ENCODE results near the gene ERC2.
"Not testable (repeated sequence)": the region's sequence is repeated elsewhere in the genome, so short reads cannot be mapped to it uniquely, and the experiment has no call there.

Gene ERC2

DNA sequence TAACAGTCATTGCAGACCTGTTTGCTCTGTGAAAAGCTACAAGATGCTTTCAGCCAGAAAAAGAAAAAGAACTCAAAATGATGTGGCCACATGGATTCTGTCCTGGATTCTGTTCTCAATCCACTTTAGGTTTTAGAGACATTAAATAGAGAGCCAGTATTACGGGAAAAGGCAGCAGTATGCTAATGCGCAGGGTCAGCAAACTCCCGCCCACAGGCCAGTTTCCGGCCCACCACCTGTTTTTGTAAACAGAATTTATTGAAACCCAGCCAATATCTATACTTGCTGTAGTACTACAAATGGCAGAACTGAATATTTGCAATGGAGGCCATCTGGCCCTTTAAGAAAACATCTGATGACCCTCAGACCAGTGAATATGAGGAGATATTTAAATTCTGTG, 416.1 kb downstream of the ERC2 start:
- no peaks in the 10 kb centered on the region for H3K27me3 Mint-ChIP-seq
- H3K4me3 Mint-ChIP-seq: no peak overlapping the region
- H3K36me3 Mint-ChIP-seq (ENCODE audit: low read depth): no peaks in the 10 kb centered on the region
- H3K27ac Mint-ChIP-seq: no peak overlapping the region
- no peaks in the 10 kb centered on the region for H3K4me1 Mint-ChIP-seq (ENCODE audit: low read depth)
- DNase-seq: no peak
- H3K9me3 Mint-ChIP-seq: no peaks in the 10 kb centered on the region

DNA sequence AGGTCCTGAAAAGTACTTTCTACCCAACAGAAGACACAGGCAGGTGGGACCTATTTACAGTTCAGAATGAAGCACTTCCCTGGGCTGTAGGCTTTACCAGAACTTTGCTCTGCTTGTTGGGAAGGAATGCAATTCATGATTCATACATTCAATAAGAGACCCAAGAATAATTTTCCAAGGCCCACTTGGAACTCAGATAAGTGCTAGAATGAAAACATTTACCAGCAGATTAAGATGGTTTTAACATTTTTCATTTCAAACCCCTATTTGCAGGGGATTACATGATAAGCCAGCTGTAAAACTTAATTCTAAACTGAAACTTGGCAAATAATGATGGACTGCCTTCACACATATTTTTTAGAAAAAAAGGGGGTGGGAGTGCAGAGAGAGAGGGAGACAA, 417.2 kb downstream of the ERC2 start:
- Mint-ChIP-seq H3K27me3 (no peaks in the 10 kb centered on the region), H3K27ac (no peak overlapping the region), H3K4me1 (ENCODE audit: low read depth) (no peaks in the 10 kb centered on the region), H3K36me3 (ENCODE audit: low read depth) (no peaks in the 10 kb centered on the region), H3K4me3 (no peak overlapping the region), H3K9me3 (no peaks in the 10 kb centered on the region)
- DNase-seq: no peak

DNA sequence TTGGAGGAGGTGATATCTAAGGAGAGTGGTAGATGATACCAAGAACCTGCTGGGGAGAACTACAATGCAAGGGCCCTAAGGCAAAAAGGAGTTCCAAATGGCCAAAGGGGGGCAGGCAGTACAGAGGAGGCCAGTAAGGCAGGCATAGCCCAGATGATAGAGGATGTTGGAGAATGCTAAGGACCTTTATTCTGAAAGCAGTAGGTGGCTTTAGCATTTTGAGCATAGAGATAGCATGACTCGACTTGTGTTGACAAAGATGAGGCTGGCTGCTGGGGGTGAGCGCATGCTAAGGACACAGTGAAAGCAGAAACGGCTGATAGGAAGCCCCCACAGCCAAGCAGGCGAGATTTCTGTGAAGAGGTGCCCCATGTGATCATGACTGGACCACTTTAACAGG, 419.3 kb downstream of the ERC2 start:
- no peak for DNase-seq
- H3K9me3 Mint-ChIP-seq: no peaks in the 10 kb centered on the region
- no peak overlapping the region for H3K27ac Mint-ChIP-seq
- no peaks in the 10 kb centered on the region for H3K4me1 Mint-ChIP-seq (ENCODE audit: low read depth)
- H3K4me3 Mint-ChIP-seq: no peak overlapping the region
- H3K36me3 Mint-ChIP-seq (ENCODE audit: low read depth): no peaks in the 10 kb centered on the region
- no peaks in the 10 kb centered on the region for H3K27me3 Mint-ChIP-seq

GRCh38 chr3:56048331-56048730, 419.9 kb downstream of the ERC2 start:
- H3K27ac Mint-ChIP-seq: no peak overlapping the region
- H3K4me1 Mint-ChIP-seq (ENCODE audit: low read depth): no peaks in the 10 kb centered on the region

GRCh38 chr3:56042326-56042951, 425.8 kb downstream of the ERC2 start:
- Mint-ChIP-seq H3K27ac (no peak overlapping the region), H3K36me3 (ENCODE audit: low read depth) (no peaks in the 10 kb centered on the region), H3K4me3 (no peak overlapping the region), H3K9me3 (peaks cover 4% of the 10 kb centered on the region), H3K4me1 (ENCODE audit: low read depth) (no peaks in the 10 kb centered on the region), H3K27me3 (no peaks in the 10 kb centered on the region)
- no peak for DNase-seq

More at GRCh38 chr3:56048331-56048730, 419.9 kb downstream of the ERC2 start:
- DNase-seq: no peak
- Mint-ChIP-seq H3K4me3 (no peak overlapping the region), H3K27me3 (no peaks in the 10 kb centered on the region), H3K36me3 (ENCODE audit: low read depth) (no peaks in the 10 kb centered on the region), H3K9me3 (no peaks in the 10 kb centered on the region)

DNA sequence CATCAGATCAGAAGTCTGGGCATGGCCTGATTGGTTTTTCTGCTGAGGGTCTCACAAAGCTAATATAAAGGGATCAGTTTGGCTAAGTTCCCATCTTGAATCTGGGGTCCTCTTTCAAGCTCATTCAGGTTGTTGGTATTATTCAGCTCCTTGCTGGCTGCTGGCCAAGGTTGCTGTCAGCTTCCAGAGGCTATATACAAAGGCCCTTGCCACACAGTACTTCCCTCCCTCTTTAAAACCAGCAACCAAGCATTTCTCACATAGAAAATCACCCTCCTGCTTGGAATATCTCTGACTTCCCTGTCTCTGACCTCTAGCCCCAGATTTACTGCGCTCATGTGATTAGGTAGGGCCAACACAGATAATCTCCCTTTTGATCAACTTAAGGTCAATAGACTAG, 442.9 kb downstream of the ERC2 start:
- no peak overlapping the region for H3K27ac Mint-ChIP-seq
- no peaks in the 10 kb centered on the region for H3K36me3 Mint-ChIP-seq (ENCODE audit: low read depth)
- H3K27me3 Mint-ChIP-seq: no peaks in the 10 kb centered on the region
- no peak overlapping the region for H3K4me3 Mint-ChIP-seq
- H3K4me1 Mint-ChIP-seq (ENCODE audit: low read depth): no peaks in the 10 kb centered on the region
- DNase-seq: no peak
- no peaks in the 10 kb centered on the region for H3K9me3 Mint-ChIP-seq

GRCh38 chr3:56023546-56023945, 444.7 kb downstream of the ERC2 start:
- Mint-ChIP-seq H3K9me3 (no peaks in the 10 kb centered on the region), H3K4me3 (no peak overlapping the region), H3K27me3 (no peaks in the 10 kb centered on the region), H3K27ac (no peak overlapping the region), H3K4me1 (ENCODE audit: low read depth) (no peaks in the 10 kb centered on the region), H3K36me3 (ENCODE audit: low read depth) (no peaks in the 10 kb centered on the region)
- no peak for DNase-seq

DNA sequence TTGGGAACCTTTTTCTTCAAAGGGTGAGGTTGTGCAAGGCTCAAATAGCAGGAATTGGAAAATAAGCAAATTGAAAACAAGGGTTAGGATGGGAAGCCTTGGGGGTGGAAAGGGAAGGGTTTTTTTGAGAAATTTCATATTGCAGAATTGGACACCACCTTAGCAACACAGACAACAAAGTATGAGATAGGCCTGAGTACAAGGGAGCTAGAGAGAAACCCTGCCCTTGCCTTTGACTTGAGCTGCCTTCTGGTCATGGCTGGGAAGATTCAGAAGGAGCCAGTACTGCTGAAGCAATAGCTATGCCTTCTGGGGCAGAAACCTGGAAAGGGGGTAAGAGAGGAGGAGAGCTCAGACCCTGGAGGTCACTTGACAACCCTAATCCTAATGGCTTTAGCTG, 445.6 kb downstream of the ERC2 start:
- Mint-ChIP-seq H3K9me3 (no peaks in the 10 kb centered on the region), H3K27me3 (no peaks in the 10 kb centered on the region), H3K4me1 (ENCODE audit: low read depth) (no peaks in the 10 kb centered on the region), H3K27ac (no peak overlapping the region), H3K4me3 (no peak overlapping the region), H3K36me3 (ENCODE audit: low read depth) (no peaks in the 10 kb centered on the region)
- DNase-seq: no peak

DNA sequence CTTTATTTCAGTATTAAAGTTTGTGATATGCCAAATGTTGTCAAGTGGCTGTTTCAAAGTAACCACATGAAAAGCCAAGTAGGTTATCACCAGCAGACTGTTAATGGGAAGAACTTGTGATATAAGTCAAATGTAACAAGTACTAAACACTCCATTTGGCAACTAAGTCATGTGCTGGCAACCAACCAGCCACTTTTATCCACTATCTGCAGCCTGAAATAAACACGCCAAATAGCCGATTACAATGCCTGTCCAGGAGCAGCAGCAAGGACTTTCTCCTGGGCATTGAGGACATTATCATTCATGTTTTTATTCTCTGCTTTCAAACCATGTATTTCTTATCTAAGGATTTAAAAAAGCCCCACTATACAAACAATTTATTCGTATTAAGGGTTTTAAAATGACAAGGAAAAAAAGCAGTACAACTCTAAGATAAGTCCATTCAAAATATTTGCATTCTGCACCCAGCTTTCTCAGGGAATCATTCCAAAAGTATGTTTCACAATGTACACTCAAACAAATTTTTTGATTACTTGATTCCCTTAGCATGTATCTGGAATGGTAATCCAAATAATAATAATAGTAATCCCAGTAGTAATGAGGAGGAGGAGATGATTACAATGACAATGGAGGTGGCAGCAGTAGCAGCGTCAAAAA, 448.6 kb downstream of the ERC2 start:
- Mint-ChIP-seq H3K4me3 (no peak overlapping the region), H3K4me1 (ENCODE audit: low read depth) (no peaks in the 10 kb centered on the region), H3K9me3 (no peaks in the 10 kb centered on the region), H3K27ac (no peak overlapping the region), H3K27me3 (no peaks in the 10 kb centered on the region), H3K36me3 (ENCODE audit: low read depth) (no peaks in the 10 kb centered on the region)
- DNase-seq: no peak

DNA sequence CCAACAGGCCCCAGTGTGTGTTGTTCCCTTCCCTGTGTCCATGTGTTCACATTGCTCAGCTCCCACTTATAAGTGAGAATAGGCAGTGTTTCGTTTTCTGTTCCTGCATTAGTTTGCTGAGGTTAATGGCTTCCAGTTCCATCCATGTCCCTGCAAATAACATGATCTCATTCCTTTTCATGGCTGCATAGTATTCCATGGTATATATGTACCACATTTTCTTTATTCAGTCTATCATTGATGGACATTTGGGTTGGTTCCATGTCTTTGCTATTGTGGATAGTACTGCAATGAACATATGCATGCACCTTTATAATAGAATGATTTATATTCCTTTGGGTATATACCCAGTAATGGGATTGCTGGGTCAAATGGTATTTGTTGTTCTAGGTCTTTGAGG, 452.9 kb downstream of the ERC2 start:
- not testable (repeated sequence) for H3K36me3 Mint-ChIP-seq (ENCODE audit: low read depth); H3K27me3 Mint-ChIP-seq; H3K4me1 Mint-ChIP-seq (ENCODE audit: low read depth); DNase-seq; H3K9me3 Mint-ChIP-seq; H3K4me3 Mint-ChIP-seq; H3K27ac Mint-ChIP-seq

DNA sequence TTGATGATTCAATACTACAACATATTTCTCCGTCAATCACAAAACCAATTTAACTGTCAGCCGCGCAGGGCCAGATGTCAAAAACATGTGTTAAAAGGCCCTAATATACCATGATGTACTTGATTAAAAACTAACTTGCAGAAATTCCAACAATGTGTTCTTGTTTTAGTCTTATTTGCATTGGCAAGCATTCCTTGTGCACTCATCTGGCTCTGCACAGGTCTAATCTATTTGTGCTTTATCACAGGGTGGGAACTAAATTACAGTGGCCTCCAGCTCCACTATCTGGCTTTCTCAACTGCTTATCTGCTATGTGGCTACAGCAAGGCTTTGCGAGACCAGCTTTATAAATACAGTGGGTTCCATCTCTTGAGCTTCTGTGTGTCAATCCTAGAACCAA, 455.5 kb downstream of the ERC2 start:
- H3K27ac Mint-ChIP-seq: no peak overlapping the region
- H3K27me3 Mint-ChIP-seq: no peaks in the 10 kb centered on the region
- no peak for DNase-seq
- no peak overlapping the region for H3K4me3 Mint-ChIP-seq
- no peaks in the 10 kb centered on the region for H3K36me3 Mint-ChIP-seq (ENCODE audit: low read depth)
- H3K9me3 Mint-ChIP-seq: no peaks in the 10 kb centered on the region
- no peaks in the 10 kb centered on the region for H3K4me1 Mint-ChIP-seq (ENCODE audit: low read depth)

DNA sequence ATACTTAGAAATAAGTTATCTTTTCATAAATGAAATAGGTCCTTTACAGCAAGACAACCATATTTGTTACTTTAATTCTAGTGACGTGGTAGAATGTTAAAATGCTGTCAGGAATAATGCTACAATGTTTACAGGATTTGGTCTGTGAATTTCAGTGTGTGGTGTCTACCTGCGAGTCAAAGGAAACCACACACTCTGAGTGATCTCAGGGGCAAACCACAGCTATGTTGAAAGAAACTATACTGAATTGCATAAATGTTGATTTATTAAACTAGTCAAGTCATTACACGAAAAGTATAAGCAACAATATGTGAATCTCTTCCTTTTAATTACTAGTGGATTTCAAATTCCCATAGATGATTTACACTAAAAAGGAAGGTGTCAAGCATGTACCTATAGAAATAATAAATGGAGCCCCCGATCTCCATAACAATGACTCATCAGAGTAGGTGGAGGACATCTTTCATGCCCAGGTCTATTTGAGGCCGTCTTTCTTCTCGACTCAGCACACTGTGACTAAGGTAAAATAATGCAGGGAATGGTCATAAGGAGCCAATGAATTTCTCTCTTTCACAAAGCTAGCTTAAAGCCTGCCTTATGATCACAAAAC, 463.0 kb downstream of the ERC2 start:
- no peaks in the 10 kb centered on the region for H3K27me3 Mint-ChIP-seq
- DNase-seq: no peak
- peaks cover 4% of the 10 kb centered on the region for H3K9me3 Mint-ChIP-seq
- H3K4me3 Mint-ChIP-seq: no peak overlapping the region
- no peaks in the 10 kb centered on the region for H3K4me1 Mint-ChIP-seq (ENCODE audit: low read depth)
- no peaks in the 10 kb centered on the region for H3K36me3 Mint-ChIP-seq (ENCODE audit: low read depth)
- no peak overlapping the region for H3K27ac Mint-ChIP-seq

- H3K27me3 Mint-ChIP-seq: no peaks in the 10 kb centered on the region
Observed at GRCh38 chr3:56003129-56003528, 465.1 kb downstream of the ERC2 start.

DNA sequence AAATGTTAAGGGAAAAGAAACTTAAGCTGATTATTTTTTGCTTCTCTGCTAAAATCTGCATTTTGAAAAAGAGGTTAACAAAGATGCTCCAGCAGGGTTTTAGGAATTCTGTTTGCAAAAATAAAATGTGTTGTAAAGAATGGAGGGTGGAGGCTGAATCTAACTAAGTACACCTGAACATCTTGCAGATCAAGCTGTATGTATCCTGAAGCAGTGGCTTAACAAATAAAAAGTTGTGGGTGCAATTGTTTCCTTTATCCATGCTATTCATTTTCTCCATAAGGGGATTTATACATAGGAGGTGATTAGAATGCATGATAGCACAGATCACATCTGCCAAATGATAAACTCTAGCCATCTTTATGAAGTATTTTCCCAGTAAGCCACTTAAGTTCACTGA, 466.3 kb downstream of the ERC2 start:
- no peak overlapping the region for H3K4me3 Mint-ChIP-seq
- H3K36me3 Mint-ChIP-seq (ENCODE audit: low read depth): no peaks in the 10 kb centered on the region
- H3K9me3 Mint-ChIP-seq: peaks cover 4% of the 10 kb centered on the region
- DNase-seq: no peak
- no peak overlapping the region for H3K27ac Mint-ChIP-seq
- no peaks in the 10 kb centered on the region for H3K4me1 Mint-ChIP-seq (ENCODE audit: low read depth)
- no peaks in the 10 kb centered on the region for H3K27me3 Mint-ChIP-seq

More at GRCh38 chr3:56003129-56003528, 465.1 kb downstream of the ERC2 start:
- no peak for DNase-seq
- Mint-ChIP-seq H3K4me3 (no peak overlapping the region), H3K9me3 (peaks cover 4% of the 10 kb centered on the region), H3K27ac (no peak overlapping the region), H3K36me3 (ENCODE audit: low read depth) (no peaks in the 10 kb centered on the region), H3K4me1 (ENCODE audit: low read depth) (no peaks in the 10 kb centered on the region)

GRCh38 chr3:56001537-56001936, 466.7 kb downstream of the ERC2 start:
- H3K9me3 Mint-ChIP-seq: peaks cover 4% of the 10 kb centered on the region
- H3K36me3 Mint-ChIP-seq (ENCODE audit: low read depth): no peaks in the 10 kb centered on the region
- no peak overlapping the region for H3K27ac Mint-ChIP-seq
- no peak overlapping the region for H3K4me3 Mint-ChIP-seq
- no peaks in the 10 kb centered on the region for H3K4me1 Mint-ChIP-seq (ENCODE audit: low read depth)
- no peak for DNase-seq
- no peaks in the 10 kb centered on the region for H3K27me3 Mint-ChIP-seq

Data from activated T-cell treated with anti-CD3 and anti-CD28 coated beads, Interleukin-2, amount 50 U/mL, for 24 hours (primary cell).